IMR-90 (cell line): ENCODE data around the gene TAS2R14. TPM values are rescaled to one million over a fixed set of nuclear protein-coding genes. Genes with fewer than 3 reads are reported as not detected.

ENCODE experiments used
- ATAC-seq: fragments of 200-7000 bp; cut with Tn5 transposase; 2 replicates; pipeline ENCODE4 v1.9.1; 2020; ENCODE audit warnings: low read depth, mild to moderate bottlenecking, moderate library complexity
- BruUV-seq: library from RNA; stranded (reverse); fragments of 400-500 nt; replicated peaks from 2 replicates; lab custom pipeline; 2021; lab: Mats Ljungman, UMichigan
- CTCF ChIA-PET: fragments of 300-600 bp; formaldehyde crosslinking; extraction: SDS; loops from one replicate; lab custom pipeline; 2021; ENCODE audit warnings: antibody characterized with exemption; lab: Yijun Ruan, JAX
- POLR2A ChIA-PET: fragments of 300-600 bp; sonication (Branson Sonifier 250); formaldehyde crosslinking; loops from one replicate; lab custom pipeline; 2022; ENCODE audit warnings: antibody characterized with exemption; ENCODE audit not compliant: unreplicated experiment; lab: Charles Lee
- DNase-seq: peaks from one replicate; pipeline ENCODE4 v3.0.0; 2013
- H2AFZ ChIP-seq: replicated peaks from 2 replicates; pipeline ENCODE3; 2013; ENCODE audit warnings: low read length, mild to moderate bottlenecking; ENCODE audit not compliant: poor library complexity
- H2AK5ac ChIP-seq: 2 replicates; pipeline ENCODE4 v1.6.1; 2013; ENCODE audit warnings: low read depth, low read length, inconsistent platforms
- H2AK9ac ChIP-seq: replicated peaks from 2 replicates; pipeline ENCODE3; 2013; ENCODE audit warnings: mild to moderate bottlenecking, low read depth, low read length, moderate library complexity; ENCODE audit not compliant: poor library complexity
- H2BK120ac ChIP-seq: 2 replicates; pipeline ENCODE4 v1.6.1; 2013; ENCODE audit warnings: low read depth, low read length, inconsistent platforms
- H2BK15ac ChIP-seq: 3 replicates; pipeline ENCODE4 v1.6.1; 2013; ENCODE audit warnings: low read depth, low read length, inconsistent platforms
- H2BK20ac ChIP-seq: 2 replicates; pipeline ENCODE4 v1.6.1; 2013; ENCODE audit warnings: low read depth, mild to moderate bottlenecking, inconsistent platforms, low read length, moderate library complexity
- H2BK5ac ChIP-seq: 2 replicates; pipeline ENCODE4 v1.6.1; 2013; ENCODE audit warnings: mild to moderate bottlenecking, low read depth, low read length, inconsistent platforms; ENCODE audit not compliant: poor library complexity, severe bottlenecking
- H3K14ac ChIP-seq: replicated peaks from 2 replicates; pipeline ENCODE4 v1.6.1; 2013; ENCODE audit warnings: low read depth, low read length, inconsistent platforms
- H3K18ac ChIP-seq: 2 replicates; pipeline ENCODE4 v1.6.1; 2013; ENCODE audit warnings: low read depth, low read length, control low read depth
- H3K23ac ChIP-seq: 2 replicates; pipeline ENCODE4 v1.6.1; 2013; ENCODE audit warnings: low read depth, low read length, inconsistent platforms
- H3K27ac ChIP-seq: 2 replicates; pipeline ENCODE4 v1.5.1; 2013; ENCODE audit warnings: mild to moderate bottlenecking, control low read depth, low read length; ENCODE audit not compliant: insufficient read depth
- H3K27me3 ChIP-seq: 2 replicates; pipeline ENCODE4 v1.6.1; 2013; ENCODE audit warnings: low read length; ENCODE audit not compliant: control insufficient read depth, insufficient read depth
- H3K36me3 ChIP-seq: 2 replicates; pipeline ENCODE4 v1.6.1; 2013; ENCODE audit warnings: low read length, mixed read lengths; ENCODE audit not compliant: control insufficient read depth, insufficient read depth
- H3K4ac ChIP-seq: 2 replicates; pipeline ENCODE4 v1.6.1; 2013; ENCODE audit warnings: low read depth, low read length, inconsistent platforms
- H3K4me1 ChIP-seq: 2 replicates; pipeline ENCODE4 v1.6.1; 2013; ENCODE audit warnings: low read length, mixed read lengths; ENCODE audit not compliant: control insufficient read depth, insufficient read depth
- H3K4me2 ChIP-seq: 2 replicates; pipeline ENCODE4 v1.6.1; 2013; ENCODE audit warnings: low read depth, mild to moderate bottlenecking, control low read depth, low read length, moderate library complexity
- H3K4me3 ChIP-seq: 2 replicates; pipeline ENCODE4 v1.5.1; 2013; ENCODE audit warnings: low read depth, mild to moderate bottlenecking, control low read depth, low read length, moderate library complexity; ENCODE audit not compliant: insufficient read depth
- H3K56ac ChIP-seq: 2 replicates; pipeline ENCODE4 v1.6.1; 2013; ENCODE audit warnings: low read length, inconsistent platforms; ENCODE audit not compliant: insufficient read depth; ENCODE audit errors: extremely low read depth
- H3K79me1 ChIP-seq, 2 experiments: 2 replicates each; pipeline ENCODE4 v1.6.1; 2013; ENCODE audit warnings: low read length in 2 of 2, inconsistent platforms in 1 of 2, low read depth in 1 of 2
- H3K9ac ChIP-seq: 2 replicates; pipeline ENCODE4 v1.6.1; 2013; ENCODE audit warnings: low read depth, low read length, control low read depth
- H3K9me1 ChIP-seq: 2 replicates; pipeline ENCODE4 v1.6.1; 2013; ENCODE audit warnings: low read length, inconsistent platforms; ENCODE audit not compliant: insufficient read depth
- H3K9me3 ChIP-seq: 2 replicates; pipeline ENCODE4 v1.6.1; 2013; ENCODE audit warnings: low read length; ENCODE audit not compliant: control insufficient read depth, insufficient read depth
- H4K20me1 ChIP-seq: 2 replicates; pipeline ENCODE4 v1.6.1; 2013; ENCODE audit warnings: low read length, inconsistent platforms; ENCODE audit not compliant: insufficient read depth
- H4K5ac ChIP-seq: 2 replicates; pipeline ENCODE4 v1.6.1; 2013; ENCODE audit warnings: mild to moderate bottlenecking, low read depth, low read length, control low read depth
- H4K8ac ChIP-seq, 2 experiments: 2 replicates each; pipeline ENCODE4 v1.6.1; 2013; ENCODE audit warnings: low read depth in 2 of 2, low read length in 2 of 2, control low read depth in 1 of 2, inconsistent platforms in 1 of 2
- H4K91ac ChIP-seq: 2 replicates; pipeline ENCODE4 v1.6.1; 2013; ENCODE audit warnings: low read depth, low read length, inconsistent platforms; ENCODE audit not compliant: insufficient read depth
- BHLHE40 ChIP-seq: fragments of 150-350 bp; IDR thresholded peaks from 2 replicates; pipeline ENCODE4 v1.6.1; 2016; ENCODE audit warnings: mild to moderate bottlenecking, low read depth, low read length
- FOS ChIP-seq: fragments of 150-350 bp; IDR thresholded peaks from 2 replicates; pipeline ENCODE4 v1.6.1; 2016; ENCODE audit warnings: low read depth, low read length
- MAFK ChIP-seq: IDR thresholded peaks from 2 replicates; pipeline ENCODE4 v1.6.1; 2012; ENCODE audit warnings: low read depth, low read length, improper control_type of control experiment
- RCOR1 ChIP-seq: IDR thresholded peaks from 2 replicates; pipeline ENCODE4 v1.6.1; 2012; ENCODE audit warnings: mild to moderate bottlenecking, low read length, improper control_type of control experiment; ENCODE audit not compliant: insufficient replicate concordance
- SMC3 ChIP-seq: fragments of 150-350 bp; IDR thresholded peaks from 2 replicates; pipeline ENCODE4 v1.6.1; 2016; ENCODE audit warnings: low read depth, mild to moderate bottlenecking, antibody characterized with exemption, low read length, moderate library complexity
- dilution Hi-C: fragments of 300-500 bp; cut with HindIII; formaldehyde crosslinking; loops from one replicate; pipeline ENCODE4 v1.14.3; 2018; ENCODE audit warnings: low sequenced_read_pairs; ENCODE audit not compliant: unreplicated experiment
- in situ Hi-C: fragments of 300-500 bp; cut with MboI; formaldehyde crosslinking; loops from 3 replicates; pipeline ENCODE4 v1.14.3; 2019; ENCODE audit warnings: low sequenced_read_pairs, inconsistent platforms, mixed read lengths
- intact Hi-C: fragments of 100-400 bp; cut with micrococcal nuclease; formaldehyde crosslinking; loops from 2 replicates; pipeline ENCODE4 v1.10.0; 2022
- polyA plus RNA-seq, 3 experiments: library from polyadenylated mRNA; depleted of rRNA; stranded (reverse); fragments of >200 nt; gene quantifications; 2 replicates each; pipeline ENCODE4 v1.2.3, GENCODE V29; 2012; ENCODE audit warnings: low replicate concordance in 1 of 3
- total RNA-seq: library from RNA; depleted of rRNA; stranded (reverse); fragments of >200 nt; gene quantifications from 2 replicates; pipeline ENCODE4 v1.2.3, GENCODE V29; 2012

The TAS2R14 gene
- total and polyA plus RNA-seq, 2 of the 4 experiments (the other 2 are of a cell fraction): 1.6 to 2.0 TPM

- Histone ChIP-seq H3K18ac (no peak overlapping the region), H3K9ac (no peak overlapping the region), H3K14ac (no peak overlapping the region), H4K91ac (no peak overlapping the region), H3K23ac (no peak overlapping the region), H3K36me3 (no peaks in the 10 kb centered on the region), H2BK120ac (no peak overlapping the region), H3K79me1 (peaks cover 8 to 9% of the 10 kb centered on the region in 2 experiments; a peak in 3 of 4 replicates), H3K4me3 (no peak overlapping the region), H4K20me1 (no peaks in the 10 kb centered on the region), H3K4me1 (peaks cover 2% of the 10 kb centered on the region; the same call in 1 of the 2 replicates), H4K5ac (no peak overlapping the region), H2BK5ac (no peak overlapping the region), H2AFZ (no peak overlapping the region), H3K9me1 (no peaks in the 10 kb centered on the region), H3K27ac (no peak overlapping the region), H2BK20ac (no peak overlapping the region), H3K4ac (no peak overlapping the region), H3K4me2 (no peak overlapping the region), H3K27me3 (no peaks in the 10 kb centered on the region), H2BK15ac (no peak overlapping the region), H2AK5ac (no peak overlapping the region), H3K56ac (no peak overlapping the region), H3K9me3 (no peaks in the 10 kb centered on the region; the same call in 1 of the 2 replicates), H2AK9ac (no peak overlapping the region), H4K8ac (no peak overlapping the region)
- dilution Hi-C loops (no loop called here), in situ Hi-C loops (no loop called here), intact Hi-C loops (no loop called here)
- DNase-seq (no peak), ATAC-seq (no peak)
- POLR2A ChIA-PET: no interaction called here
- no TSS peak for BruUV-seq
- CTCF ChIA-PET: no interaction called here
- TF ChIP-seq BHLHE40 (no peak), MAFK (no peak), FOS (no peak), SMC3 (no peak), RCOR1 (no peak)
Measured at GRCh38 chr12:10957741-10958140, 18.7 kb upstream of the TAS2R14 start.
